Type B pancreatic cell (in vitro differentiated cells): ENCODE data around the gene FKBP1B. TPM values are rescaled to one million over a fixed set of nuclear protein-coding genes. Genes with fewer than 3 reads are reported as not detected.

ENCODE experiments used
- DNase-seq: peaks from one replicate; pipeline ENCODE4 v3.0.0; 2021; ENCODE audit warnings: mixed read lengths; ENCODE audit not compliant: unreplicated experiment; ENCODE audit errors: extremely low spot score
- H3K27ac Mint-ChIP-seq: 2 replicates; pipeline ENCODE4 v1.8.0; 2021; ENCODE audit warnings: mild to moderate bottlenecking, mixed read lengths
- H3K27me3 Mint-ChIP-seq: 2 replicates; pipeline ENCODE4 v1.8.0; 2021; ENCODE audit warnings: mixed read lengths
- H3K36me3 Mint-ChIP-seq: 2 replicates; pipeline ENCODE4 v1.8.0; 2021; ENCODE audit warnings: mixed read lengths
- H3K4me1 Mint-ChIP-seq: one replicate; pipeline ENCODE4 v1.8.0; 2021; ENCODE audit warnings: mixed read lengths; ENCODE audit not compliant: unreplicated experiment
- H3K4me3 Mint-ChIP-seq: 2 replicates; pipeline ENCODE4 v1.8.0; 2021; ENCODE audit warnings: mild to moderate bottlenecking, mixed read lengths
- H3K9me3 Mint-ChIP-seq: 2 replicates; pipeline ENCODE4 v1.8.0; 2021; ENCODE audit warnings: mixed read lengths
- total RNA-seq: library from RNA; stranded (reverse); gene quantifications from 2 replicates; pipeline ENCODE4 v1.2.1, GENCODE V29; 2021; ENCODE audit warnings: low replicate concordance
- TF ChIP-seq, protein P1 (sequence below): fragments of 200-600 bp; sonication (generic); conservative IDR thresholded peaks from 2 replicates; pipeline ENCODE4 v1.5.0; 2021; ENCODE audit warnings: antibody characterized with exemption, mild to moderate bottlenecking

FKBP1B gene
- total RNA-seq, 1 donor from 2014 or later = 23.0 TPM

DNA sequence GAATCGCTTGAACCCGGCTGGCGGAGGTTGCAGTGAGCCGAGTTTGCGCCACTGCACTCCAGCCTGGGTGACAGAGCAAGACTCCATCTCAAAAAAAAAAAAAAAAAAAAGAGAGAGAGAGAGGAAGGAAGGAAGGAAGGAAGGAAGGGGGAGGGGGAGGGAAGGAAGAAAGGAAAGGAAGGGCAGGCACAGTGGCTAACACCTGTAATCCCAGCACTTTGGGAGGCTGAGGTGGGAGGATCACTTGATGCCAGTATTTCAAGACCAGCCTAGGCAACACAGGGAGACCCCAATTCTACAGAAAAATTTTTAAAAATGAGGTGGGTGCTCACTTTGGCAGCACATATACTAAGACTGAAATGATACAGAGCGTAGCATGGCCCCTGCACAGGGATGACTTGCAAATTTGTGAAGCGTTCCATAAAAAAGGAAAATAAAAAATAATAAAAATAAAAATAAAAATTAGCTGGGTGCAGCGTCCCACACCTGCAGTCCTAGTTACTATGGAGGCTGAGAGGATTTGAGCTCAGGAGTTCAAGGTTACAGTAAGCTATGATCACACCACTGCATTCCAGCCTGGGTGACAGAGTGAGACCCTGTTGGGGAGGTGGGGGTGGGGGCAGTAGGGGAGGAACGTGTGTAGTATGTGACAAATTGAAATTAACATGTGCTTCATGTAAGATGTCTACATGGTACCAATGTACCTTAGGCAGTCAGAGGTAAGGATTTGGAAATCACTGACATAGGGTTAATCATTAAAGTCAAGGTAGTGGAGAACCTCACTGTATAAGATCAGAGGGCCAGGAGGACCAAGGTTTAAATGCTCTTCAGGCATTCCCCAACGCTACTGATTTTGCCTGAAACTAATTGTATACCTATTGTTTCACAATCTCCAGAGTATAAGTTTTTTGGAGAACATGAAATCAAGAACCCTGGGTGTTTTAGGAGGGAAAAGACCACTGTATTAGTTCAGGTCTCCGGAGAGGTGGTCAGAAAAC, 3.7 kb upstream of the FKBP1B start:
- DNase-seq = no peak
- Mint-ChIP-seq H3K27me3 (no peaks in the 10 kb centered on the region), H3K27ac (no peak overlapping the region), H3K4me3 (peak overlapping the region; percentile 100), H3K9me3 (no peaks in the 10 kb centered on the region), H3K36me3 (peaks cover 8% of the 10 kb centered on the region), H3K4me1 (peaks cover 15% of the 10 kb centered on the region)
- TF ChIP-seq, protein P1, sequence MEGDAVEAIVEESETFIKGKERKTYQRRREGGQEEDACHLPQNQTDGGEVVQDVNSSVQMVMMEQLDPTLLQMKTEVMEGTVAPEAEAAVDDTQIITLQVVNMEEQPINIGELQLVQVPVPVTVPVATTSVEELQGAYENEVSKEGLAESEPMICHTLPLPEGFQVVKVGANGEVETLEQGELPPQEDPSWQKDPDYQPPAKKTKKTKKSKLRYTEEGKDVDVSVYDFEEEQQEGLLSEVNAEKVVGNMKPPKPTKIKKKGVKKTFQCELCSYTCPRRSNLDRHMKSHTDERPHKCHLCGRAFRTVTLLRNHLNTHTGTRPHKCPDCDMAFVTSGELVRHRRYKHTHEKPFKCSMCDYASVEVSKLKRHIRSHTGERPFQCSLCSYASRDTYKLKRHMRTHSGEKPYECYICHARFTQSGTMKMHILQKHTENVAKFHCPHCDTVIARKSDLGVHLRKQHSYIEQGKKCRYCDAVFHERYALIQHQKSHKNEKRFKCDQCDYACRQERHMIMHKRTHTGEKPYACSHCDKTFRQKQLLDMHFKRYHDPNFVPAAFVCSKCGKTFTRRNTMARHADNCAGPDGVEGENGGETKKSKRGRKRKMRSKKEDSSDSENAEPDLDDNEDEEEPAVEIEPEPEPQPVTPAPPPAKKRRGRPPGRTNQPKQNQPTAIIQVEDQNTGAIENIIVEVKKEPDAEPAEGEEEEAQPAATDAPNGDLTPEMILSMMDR = no peak

DNA sequence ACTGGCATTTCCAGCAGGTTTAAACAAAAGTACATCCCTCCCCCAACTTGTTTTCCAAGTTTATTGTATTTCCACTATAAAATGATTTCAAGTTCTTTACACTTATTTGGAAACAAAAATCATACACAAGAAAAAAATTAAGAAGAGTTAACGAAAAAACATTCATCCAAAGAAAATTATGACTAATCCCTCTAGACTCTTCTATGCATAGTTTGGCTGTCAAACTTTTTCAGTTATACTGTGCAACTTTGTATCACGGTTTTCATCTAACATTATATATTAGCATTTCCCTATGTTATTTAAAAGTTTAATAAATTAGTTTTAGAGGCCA, 3.0 kb upstream of the FKBP1B start:
- Mint-ChIP-seq H3K36me3 (peaks cover 8% of the 10 kb centered on the region), H3K4me3 (peak overlapping the region; percentile 100), H3K27ac (no peak overlapping the region), H3K4me1 (peaks cover 15% of the 10 kb centered on the region), H3K27me3 (no peaks in the 10 kb centered on the region), H3K9me3 (no peaks in the 10 kb centered on the region)
- TF ChIP-seq, protein P1 = no peak
- no peak for DNase-seq

DNA sequence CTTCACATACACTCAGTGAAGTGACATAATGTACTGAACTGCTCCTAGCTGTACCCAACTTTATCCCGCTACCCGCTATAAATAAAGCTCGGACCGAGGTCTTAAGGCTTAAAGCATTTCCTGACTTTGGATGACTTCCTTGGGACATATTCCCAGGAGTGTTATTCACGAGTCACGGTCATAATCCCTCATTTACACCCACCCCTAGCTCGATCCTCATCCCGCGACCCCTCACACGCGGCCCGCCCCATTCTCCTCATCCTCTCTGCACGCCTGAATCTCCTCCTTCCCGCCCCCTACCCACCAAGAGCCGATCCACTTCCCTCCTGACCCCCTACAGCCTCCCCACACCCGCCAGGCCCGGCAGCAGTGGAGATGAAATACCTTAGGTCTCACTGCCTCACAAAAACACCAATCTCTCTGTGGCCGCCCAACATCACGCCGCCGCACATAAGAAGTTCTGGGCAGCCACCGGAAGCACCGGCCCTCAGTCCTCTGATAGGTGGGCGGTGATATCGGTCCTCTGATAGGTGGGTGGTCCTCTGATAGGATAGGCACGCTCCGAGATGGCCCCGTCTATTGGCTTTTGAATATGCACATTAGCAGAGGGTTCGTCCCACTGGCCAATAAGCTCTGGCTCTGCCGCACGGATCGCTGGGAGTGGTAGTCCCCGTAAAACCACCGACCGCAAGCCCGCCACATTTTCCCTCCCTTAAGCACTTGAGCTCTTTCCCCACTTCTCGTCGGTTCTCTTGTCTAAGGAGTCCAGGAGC, 2.4 kb upstream of the FKBP1B start, which contains the start of gene WDCP:
TSS of gene WDCP (minus strand) at position 462 of the 773 bp plus-strand sequence. CDS start 7,897 bp downstream, outside the sequence.
- peak; percentile 90 for DNase-seq

DNA sequence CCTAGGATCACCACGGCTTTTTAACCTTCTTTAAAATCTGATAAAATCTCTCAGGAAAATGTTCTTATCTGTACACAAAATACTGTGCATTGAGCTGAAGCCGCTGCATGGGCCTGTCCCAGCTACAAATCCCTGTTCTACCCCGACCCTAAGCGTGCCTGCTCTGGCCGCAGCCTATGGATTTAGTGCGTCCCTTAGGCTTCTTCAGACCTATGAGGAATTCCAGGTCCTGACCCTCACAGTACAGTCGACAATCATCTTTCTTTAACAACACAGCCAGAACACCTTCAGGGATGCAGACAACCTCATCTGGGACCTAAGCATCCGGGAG, 1.9 kb upstream of the FKBP1B start:
- H3K4me1 Mint-ChIP-seq = peaks cover 15% of the 10 kb centered on the region
- H3K9me3 Mint-ChIP-seq = no peaks in the 10 kb centered on the region
- TF ChIP-seq, protein P1 = no peak
- peak overlapping the region; percentile 100 for H3K4me3 Mint-ChIP-seq
- DNase-seq = no peak
- peak overlapping the region; percentile 86 for H3K27ac Mint-ChIP-seq
- H3K36me3 Mint-ChIP-seq = peaks cover 8% of the 10 kb centered on the region
- no peaks in the 10 kb centered on the region for H3K27me3 Mint-ChIP-seq

More for the DNA sequence above, 2.4 kb upstream of the FKBP1B start, which contains the start of gene WDCP:
- H3K27me3 Mint-ChIP-seq = no peaks in the 10 kb centered on the region
- TF ChIP-seq, protein P1 = no peak
- peaks cover 15% of the 10 kb centered on the region for H3K4me1 Mint-ChIP-seq
- H3K9me3 Mint-ChIP-seq = no peaks in the 10 kb centered on the region
- H3K4me3 Mint-ChIP-seq = peak within 1 kb of the TSS; percentile 100
- peak within 1 kb of the TSS; percentile 86 for H3K27ac Mint-ChIP-seq
- H3K36me3 Mint-ChIP-seq = peaks cover 8% of the 10 kb centered on the region

DNA sequence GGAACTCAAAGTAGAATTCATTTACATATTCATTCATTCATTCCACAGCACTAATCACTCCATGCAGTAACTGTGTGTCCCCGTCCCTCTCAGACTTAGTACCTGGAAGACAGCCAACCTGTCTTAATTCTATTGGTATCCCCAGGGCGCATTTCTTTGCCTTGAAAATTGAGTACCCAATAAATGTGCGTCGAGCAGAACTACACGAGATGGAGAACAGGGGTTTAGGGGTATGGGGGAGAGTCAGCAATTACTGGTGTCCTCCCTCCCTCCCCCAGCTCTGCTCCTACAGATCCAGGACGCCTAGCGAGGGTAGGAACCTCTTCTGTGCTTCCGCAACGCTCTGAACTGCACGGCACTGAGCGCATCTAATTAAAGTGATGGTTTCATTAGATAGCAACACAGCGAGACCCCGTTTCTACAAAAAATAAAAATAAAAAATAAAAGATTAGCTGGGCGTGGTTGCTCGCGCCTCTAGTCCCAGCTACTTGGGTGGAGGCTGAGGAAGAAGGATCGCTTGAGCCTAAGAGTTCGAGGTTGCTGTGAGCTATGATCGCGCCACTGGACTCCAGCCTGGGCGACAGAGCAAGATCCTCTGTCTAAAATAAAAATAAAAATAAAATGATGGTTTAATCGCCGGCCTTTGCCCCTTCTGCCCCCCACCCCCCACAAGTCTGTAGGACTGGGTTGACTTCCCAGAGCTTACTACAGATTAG, 614 bp upstream of the FKBP1B start:
- H3K27ac Mint-ChIP-seq = no peak overlapping the region
- no peaks in the 10 kb centered on the region for H3K27me3 Mint-ChIP-seq
- H3K9me3 Mint-ChIP-seq = no peaks in the 10 kb centered on the region
- H3K36me3 Mint-ChIP-seq = peaks cover 4% of the 10 kb centered on the region
- peaks cover 15% of the 10 kb centered on the region for H3K4me1 Mint-ChIP-seq
- no peak for DNase-seq
- TF ChIP-seq, protein P1 = no peak
- H3K4me3 Mint-ChIP-seq = peak overlapping the region; percentile 59
